ENCODE measurements around the gene GAMT.

Gene GAMT

DNA sequence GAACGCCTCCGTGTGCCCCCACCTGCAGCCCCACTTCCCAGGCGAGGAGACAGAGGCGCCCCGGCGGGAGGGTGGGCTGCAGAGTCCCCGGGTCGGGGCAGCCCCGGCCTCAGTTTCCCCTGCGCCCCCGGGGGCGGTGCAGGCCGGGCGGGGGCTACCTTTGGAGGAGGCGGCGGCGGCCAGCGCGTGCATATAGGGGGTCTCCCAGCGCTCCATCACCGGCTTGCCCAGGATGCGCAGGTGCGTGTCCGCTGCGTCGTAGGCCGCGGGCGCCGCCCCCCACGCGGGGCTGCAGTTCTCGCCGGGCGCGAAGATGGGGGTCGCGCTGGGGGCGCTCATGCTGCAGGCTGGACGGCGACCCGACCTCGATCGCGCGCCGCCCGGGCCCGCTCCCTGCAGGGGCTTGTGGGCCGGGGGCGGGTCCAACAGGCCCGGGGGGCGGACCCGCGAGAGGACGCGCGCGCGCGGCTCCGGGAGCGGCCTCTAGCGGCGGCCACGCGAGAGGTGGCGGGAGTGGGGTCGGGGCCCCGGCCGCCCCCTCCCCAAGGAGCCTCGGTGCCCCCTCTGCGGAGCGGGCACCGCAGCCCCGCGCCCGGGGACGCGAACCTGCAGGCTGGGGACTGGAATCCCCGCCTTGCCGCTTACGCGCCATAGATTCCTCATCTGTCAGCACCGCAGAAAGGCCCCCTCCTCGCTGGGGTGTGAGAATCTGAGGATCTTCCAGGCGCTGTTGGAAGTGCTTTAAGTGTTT is at the start of gene GAMT:
GAMT (minus strand) TSS at position 405 of the 751 bp plus-strand sequence; CDS start at position 339, 66 bp downstream.
- DNase-seq (ENCODE audit: low read depth, low spot score), result no peak
- Histone ChIP-seq H3K36me3 (ENCODE audit: control insufficient read depth, insufficient read depth, low read length) (no peaks in the 10 kb centered on the region), H3K9me3 (ENCODE audit: control insufficient read depth, insufficient read depth, low read length) (no peaks in the 10 kb centered on the region), H3K27me3 (ENCODE audit: control insufficient read depth, insufficient read depth, low read length) (no peaks in the 10 kb centered on the region), H3K27ac (ENCODE audit: low read length) (no peak within 1 kb of the TSS), H3K4me3 (ENCODE audit: low read length) (peak within 1 kb of the TSS; percentile 84), H3K4me1 (ENCODE audit: control insufficient read depth, insufficient read depth, low read length) (peaks cover 1% of the 10 kb centered on the region)
- WGBS (ENCODE audit: insufficient coverage, insufficient read length), result no CpG with 5 or more reads among the region's 87 CpGs

DNA sequence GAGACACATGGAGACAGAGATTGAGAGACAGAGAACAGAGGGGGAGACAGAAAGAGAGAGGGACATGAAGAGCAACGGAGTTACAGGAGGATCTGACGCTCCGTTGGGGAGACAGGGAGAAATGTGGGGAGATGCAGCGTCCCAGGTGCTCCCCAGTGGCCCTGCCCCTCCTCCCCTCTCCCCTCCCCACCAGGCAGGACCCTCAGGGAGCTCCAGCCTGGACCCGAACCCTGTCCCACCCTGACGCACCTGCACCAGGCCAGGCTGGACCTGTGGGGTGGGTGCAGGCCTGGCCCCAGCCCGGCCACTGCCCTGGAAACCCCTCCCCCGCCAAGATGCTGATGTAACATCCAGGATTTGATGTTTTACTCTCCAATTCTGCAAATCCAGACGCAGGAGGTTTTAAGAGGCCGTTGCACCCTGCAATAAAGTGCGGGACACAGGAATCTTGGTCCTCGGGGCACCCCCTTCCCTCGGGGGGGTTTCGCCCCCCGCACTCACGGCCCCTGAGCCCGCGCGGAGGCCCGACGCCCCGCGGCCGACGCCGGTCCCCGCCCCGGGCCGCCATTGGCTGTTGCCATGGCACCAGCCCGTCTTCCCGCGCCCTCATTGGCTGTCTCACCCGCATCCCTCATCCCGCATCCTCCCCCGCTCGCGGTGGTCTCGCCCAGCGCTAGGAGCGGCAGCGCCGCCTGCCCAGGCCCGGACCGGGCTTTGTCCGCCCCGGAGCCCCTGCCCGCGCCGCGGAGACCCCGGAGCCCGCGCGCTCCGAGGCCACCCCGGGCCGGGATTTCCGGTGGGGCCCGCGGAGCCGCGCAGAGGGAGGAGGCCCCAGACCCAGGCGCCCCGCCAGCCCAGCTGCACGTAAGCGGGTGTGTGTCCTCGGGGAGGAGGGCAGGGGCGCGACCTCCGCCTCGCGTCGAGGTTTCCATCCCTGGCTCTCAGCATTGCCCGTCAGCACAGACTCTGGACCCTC is 48.4 kb upstream of the GAMT start, which contains the start of gene APC2:
APC2 (plus strand) TSS at position 655 of the 976 bp plus-strand sequence. CDS start 2,881 bp downstream, outside the sequence.
- peaks cover 14% of the 10 kb centered on the region for H3K4me1 ChIP-seq (ENCODE audit: control insufficient read depth, insufficient read depth, low read length)
- H3K36me3 ChIP-seq (ENCODE audit: control insufficient read depth, insufficient read depth, low read length), result no peaks in the 10 kb centered on the region
- DNase-seq (ENCODE audit: low read depth, low spot score), result no peak
- no peak within 1 kb of the TSS for H3K27ac ChIP-seq (ENCODE audit: low read length)
- peaks cover 24% of the 10 kb centered on the region; the same call in 1 of the 2 replicates for H3K27me3 ChIP-seq (ENCODE audit: control insufficient read depth, insufficient read depth, low read length)
- WGBS (ENCODE audit: insufficient coverage, insufficient read length), result no CpG with 5 or more reads among the region's 74 CpGs
- H3K9me3 ChIP-seq (ENCODE audit: control insufficient read depth, insufficient read depth, low read length), result no peaks in the 10 kb centered on the region
- peak within 1 kb of the TSS; percentile 7; the same call in 1 of the 2 replicates for H3K4me3 ChIP-seq (ENCODE audit: low read length)

DNA sequence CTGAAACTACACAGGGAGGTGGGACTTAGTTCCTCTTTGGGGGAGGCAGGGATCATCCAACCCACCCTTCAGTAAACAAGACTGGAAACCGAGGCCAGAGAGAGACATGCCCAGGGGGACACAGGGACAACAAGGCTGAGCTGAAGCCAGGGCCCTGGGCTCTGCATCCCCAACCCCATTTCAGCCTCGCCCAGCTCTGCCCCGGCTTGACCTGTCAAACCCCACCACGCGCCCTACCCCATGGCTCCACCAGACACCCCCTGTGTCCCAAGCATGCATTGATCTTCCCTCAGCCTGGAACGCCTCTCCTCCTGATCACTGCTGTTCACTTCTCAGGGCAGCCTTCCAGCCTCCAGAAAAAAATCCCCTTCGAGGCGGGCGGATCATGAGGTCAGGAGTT is 46.6 kb upstream of the GAMT start:
- no peaks in the 10 kb centered on the region for H3K9me3 ChIP-seq (ENCODE audit: control insufficient read depth, insufficient read depth, low read length)
- WGBS (ENCODE audit: insufficient coverage, insufficient read length), result no CpG with 5 or more reads among the region's 9 CpGs

DNA sequence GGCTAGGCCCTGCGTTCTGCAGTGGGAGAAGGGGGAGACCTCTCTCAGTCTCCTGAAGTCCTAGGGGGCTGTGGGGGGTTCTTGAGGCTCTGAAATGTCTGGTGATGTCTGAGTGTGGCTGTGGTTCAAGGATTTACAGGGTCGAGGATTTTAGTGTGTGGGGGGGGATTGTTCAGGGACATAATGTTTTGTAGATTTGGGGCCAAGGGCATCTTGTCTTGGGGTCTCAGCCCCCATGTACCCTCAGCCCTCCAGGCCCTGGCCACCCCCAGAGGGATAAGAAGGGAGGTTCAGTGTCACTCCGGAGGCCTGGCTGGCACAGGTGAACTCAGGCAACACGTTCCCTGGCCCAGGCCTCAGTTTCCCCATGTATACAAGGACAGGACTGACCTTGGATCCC is 46.2 kb upstream of the GAMT start:
- H3K4me3 ChIP-seq (ENCODE audit: low read length), result no peak overlapping the region
- peaks cover 12% of the 10 kb centered on the region for H3K4me1 ChIP-seq (ENCODE audit: control insufficient read depth, insufficient read depth, low read length)
- no peak overlapping the region for H3K27ac ChIP-seq (ENCODE audit: low read length)
- no peaks in the 10 kb centered on the region for H3K36me3 ChIP-seq (ENCODE audit: control insufficient read depth, insufficient read depth, low read length)
- H3K27me3 ChIP-seq (ENCODE audit: control insufficient read depth, insufficient read depth, low read length), result peaks cover 24% of the 10 kb centered on the region; the same call in 1 of the 2 replicates
- no peaks in the 10 kb centered on the region for H3K9me3 ChIP-seq (ENCODE audit: control insufficient read depth, insufficient read depth, low read length)
- WGBS (ENCODE audit: insufficient coverage, insufficient read length), result 100% methylated on average over 1 of the region's 4 CpGs
- no peak for DNase-seq (ENCODE audit: low read depth, low spot score)

More for the DNA sequence above, 46.6 kb upstream of the GAMT start:
- Histone ChIP-seq H3K36me3 (ENCODE audit: control insufficient read depth, insufficient read depth, low read length) (no peaks in the 10 kb centered on the region), H3K4me3 (ENCODE audit: low read length) (no peak overlapping the region), H3K27ac (ENCODE audit: low read length) (no peak overlapping the region), H3K27me3 (ENCODE audit: control insufficient read depth, insufficient read depth, low read length) (peaks cover 24% of the 10 kb centered on the region; the same call in 1 of the 2 replicates), H3K4me1 (ENCODE audit: control insufficient read depth, insufficient read depth, low read length) (peaks cover 12% of the 10 kb centered on the region)
- no peak for DNase-seq (ENCODE audit: low read depth, low spot score)

DNA sequence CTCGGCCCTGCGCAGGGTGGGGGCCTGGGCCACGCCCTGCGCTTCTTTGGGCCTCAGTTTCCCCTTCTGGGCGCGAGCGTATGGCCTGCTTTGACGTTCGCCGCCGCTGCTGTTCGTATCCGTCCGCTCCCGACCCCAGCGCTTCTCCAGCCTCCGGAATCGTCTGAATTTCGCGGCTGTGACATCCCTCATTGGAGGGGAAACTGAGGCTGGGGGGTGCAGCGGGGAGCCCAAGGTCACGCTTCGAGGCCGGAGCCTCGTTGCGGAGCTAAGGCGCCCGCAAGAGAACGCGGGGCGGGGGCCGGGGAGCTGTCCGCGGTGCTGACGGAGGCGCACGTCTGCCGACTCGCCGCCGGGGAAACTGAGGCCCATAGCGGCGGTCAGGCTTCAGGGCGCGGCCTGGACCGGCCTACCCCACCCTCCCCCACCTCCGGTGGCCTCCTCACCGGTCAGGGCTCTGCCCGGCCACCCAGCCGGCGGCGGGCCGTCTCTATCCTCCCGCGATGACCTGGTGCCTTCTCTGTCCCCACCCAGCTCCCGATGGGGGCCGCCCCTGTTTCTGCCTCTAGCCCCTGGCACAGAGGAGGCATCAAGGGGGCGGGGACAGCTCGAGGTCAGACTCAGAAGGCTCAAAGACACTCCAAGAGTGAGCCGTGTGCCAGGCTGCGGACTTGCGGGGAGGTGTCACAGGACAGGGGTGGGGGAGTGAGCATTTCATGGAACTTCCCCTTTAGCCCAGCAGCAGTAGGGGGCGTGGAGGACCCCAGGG is 45.6 kb upstream of the GAMT start:
- H3K27ac ChIP-seq (ENCODE audit: low read length), result no peak overlapping the region
- peaks cover 4% of the 10 kb centered on the region for H3K36me3 ChIP-seq (ENCODE audit: control insufficient read depth, insufficient read depth, low read length)
- peaks cover 8% of the 10 kb centered on the region; the same call in 1 of the 2 replicates for H3K4me1 ChIP-seq (ENCODE audit: control insufficient read depth, insufficient read depth, low read length)
- WGBS (ENCODE audit: insufficient coverage, insufficient read length), result no CpG with 5 or more reads among the region's 63 CpGs
- H3K27me3 ChIP-seq (ENCODE audit: control insufficient read depth, insufficient read depth, low read length), result peaks cover 24% of the 10 kb centered on the region; the same call in 1 of the 2 replicates
- H3K4me3 ChIP-seq (ENCODE audit: low read length), result peak overlapping the region; percentile 50; the same call in 1 of the 2 replicates
- DNase-seq (ENCODE audit: low read depth, low spot score), result no peak
- H3K9me3 ChIP-seq (ENCODE audit: control insufficient read depth, insufficient read depth, low read length), result no peaks in the 10 kb centered on the region

DNA sequence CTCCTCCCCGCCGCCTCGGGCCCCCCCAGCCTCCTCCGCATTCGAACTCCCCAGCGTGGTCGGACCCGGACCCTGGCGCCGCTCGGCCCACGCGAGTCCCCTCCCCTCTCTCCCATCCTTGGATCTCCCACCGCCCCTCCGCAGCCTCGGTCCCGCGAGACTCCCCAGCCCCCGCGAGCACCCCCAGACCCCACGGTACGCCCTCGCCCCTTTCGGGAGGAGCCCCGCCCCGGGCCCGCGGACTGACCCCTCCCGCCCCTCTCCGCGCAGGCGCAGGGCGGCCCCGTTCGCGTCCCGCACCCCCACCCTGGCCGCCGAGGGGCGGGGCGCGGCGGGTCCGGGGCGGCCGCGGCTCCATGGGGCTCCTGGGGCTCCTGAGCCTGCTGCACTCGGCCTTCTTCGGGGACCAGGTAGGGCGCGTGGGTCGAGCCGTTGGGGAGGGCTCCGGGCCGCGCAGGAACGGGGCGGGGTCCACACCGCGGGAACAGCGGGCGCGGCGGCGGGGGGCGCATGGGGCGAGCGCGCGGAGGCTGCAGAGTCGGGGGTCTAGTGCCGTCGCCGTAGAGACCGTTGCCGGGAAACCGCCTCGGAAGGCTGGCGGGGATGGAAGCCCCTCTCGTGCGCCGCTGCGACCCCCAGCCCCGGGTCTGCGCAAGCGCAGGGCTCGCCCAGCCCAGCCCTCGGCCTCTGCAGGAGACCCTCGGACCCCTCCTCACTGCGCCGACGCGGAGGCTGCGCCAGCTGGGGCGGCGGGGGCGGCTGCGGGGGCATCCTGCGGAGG is 44.8 kb upstream of the GAMT start:
- WGBS (ENCODE audit: insufficient coverage, insufficient read length), result no CpG with 5 or more reads among the region's 99 CpGs
- Histone ChIP-seq H3K27ac (ENCODE audit: low read length) (no peak overlapping the region), H3K4me3 (ENCODE audit: low read length) (peak overlapping the region; percentile 50; the same call in 1 of the 2 replicates), H3K27me3 (ENCODE audit: control insufficient read depth, insufficient read depth, low read length) (peaks cover 23% of the 10 kb centered on the region; the same call in 1 of the 2 replicates), H3K36me3 (ENCODE audit: control insufficient read depth, insufficient read depth, low read length) (peaks cover 11% of the 10 kb centered on the region), H3K4me1 (ENCODE audit: control insufficient read depth, insufficient read depth, low read length) (peaks cover 6% of the 10 kb centered on the region; the same call in 1 of the 2 replicates), H3K9me3 (ENCODE audit: control insufficient read depth, insufficient read depth, low read length) (no peaks in the 10 kb centered on the region)
- no peak for DNase-seq (ENCODE audit: low read depth, low spot score)

DNA sequence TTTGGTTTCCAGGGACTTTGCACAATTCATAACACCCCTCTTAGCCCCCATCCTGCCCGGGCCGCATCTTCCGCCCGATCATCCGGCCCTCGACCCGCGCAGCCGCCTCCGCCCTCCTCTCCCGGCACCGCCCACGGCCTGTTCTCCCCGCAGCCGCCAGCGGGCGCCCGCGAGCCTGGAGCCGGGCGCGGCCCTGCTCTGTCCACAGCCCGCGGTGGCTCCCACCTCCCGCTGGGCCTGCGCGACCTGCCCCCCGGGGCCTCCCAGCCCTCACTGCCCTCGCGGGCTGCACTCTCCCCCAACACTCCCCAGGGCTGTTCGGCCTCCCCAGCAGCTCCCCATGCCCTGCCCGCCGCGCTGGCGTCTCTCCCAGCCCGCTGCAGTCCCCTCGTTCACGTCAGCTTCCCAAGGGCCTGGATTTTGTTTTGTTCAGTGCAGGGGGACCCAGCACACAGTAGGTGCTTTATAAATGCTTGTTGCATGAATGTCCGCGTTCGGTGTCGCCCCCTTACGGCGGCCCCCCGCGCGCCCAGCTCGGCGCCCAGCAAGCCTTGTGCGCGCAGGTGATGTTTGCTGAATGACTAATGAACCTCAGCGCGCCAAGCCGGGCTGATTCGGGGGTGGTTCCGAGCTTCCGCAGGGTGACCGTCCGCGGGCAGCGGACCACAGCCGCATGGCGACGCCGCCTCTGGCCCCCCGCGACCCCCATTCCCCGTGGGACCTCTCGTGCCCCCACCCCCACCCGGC is 44.0 kb upstream of the GAMT start:
- H3K36me3 ChIP-seq (ENCODE audit: control insufficient read depth, insufficient read depth, low read length), result peaks cover 19% of the 10 kb centered on the region
- H3K4me3 ChIP-seq (ENCODE audit: low read length), result peak overlapping the region; percentile 46; the same call in 1 of the 2 replicates
- H3K9me3 ChIP-seq (ENCODE audit: control insufficient read depth, insufficient read depth, low read length), result no peaks in the 10 kb centered on the region
- WGBS (ENCODE audit: insufficient coverage, insufficient read length), result no CpG with 5 or more reads among the region's 70 CpGs
- no peak overlapping the region for H3K27ac ChIP-seq (ENCODE audit: low read length)
- DNase-seq (ENCODE audit: low read depth, low spot score), result no peak
- peaks cover 16% of the 10 kb centered on the region; the same call in 1 of the 2 replicates for H3K27me3 ChIP-seq (ENCODE audit: control insufficient read depth, insufficient read depth, low read length)
- H3K4me1 ChIP-seq (ENCODE audit: control insufficient read depth, insufficient read depth, low read length), result peaks cover 6% of the 10 kb centered on the region; the same call in 1 of the 2 replicates

DNA sequence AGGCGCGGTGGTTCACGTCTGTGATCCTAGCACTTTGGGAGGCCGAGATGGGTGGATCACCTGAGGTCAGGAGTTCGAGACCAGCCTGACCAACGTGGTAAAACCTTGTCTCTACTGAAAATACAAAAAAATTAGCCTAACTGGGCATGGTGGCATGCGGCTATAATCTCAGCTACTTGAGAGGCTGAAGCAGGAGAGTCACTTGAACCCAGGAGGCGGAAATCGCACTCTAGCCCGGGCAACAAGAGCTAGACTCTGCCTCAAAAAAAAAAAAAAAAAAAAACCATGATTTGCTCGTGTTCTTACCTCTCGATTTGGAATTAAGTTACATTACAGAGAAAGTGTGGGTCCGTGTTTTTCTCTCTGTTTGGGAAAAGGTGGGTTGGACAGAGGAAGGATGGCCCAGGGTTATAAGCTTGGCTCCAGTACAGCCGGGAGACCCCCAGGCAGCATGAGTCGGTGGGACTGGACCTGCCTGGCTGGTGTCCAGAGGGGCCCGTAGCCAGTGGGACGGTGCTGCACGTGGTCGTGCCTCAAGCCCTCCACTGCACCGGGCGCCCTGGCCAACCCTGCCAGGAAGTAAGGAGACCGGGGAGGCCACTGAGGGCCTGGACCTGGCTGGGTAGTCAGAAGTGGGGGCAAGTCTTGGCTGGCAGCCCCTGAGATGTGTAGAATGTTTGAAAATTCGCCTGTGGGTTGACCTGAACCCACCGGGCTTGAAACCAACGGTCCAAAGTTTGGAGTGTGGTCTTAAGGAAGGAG is 40.5 kb upstream of the GAMT start:
- DNase-seq (ENCODE audit: low read depth, low spot score), result no peak
- Histone ChIP-seq H3K27me3 (ENCODE audit: control insufficient read depth, insufficient read depth, low read length) (peaks cover 2% of the 10 kb centered on the region; the same call in 1 of the 2 replicates), H3K9me3 (ENCODE audit: control insufficient read depth, insufficient read depth, low read length) (no peaks in the 10 kb centered on the region), H3K4me1 (ENCODE audit: control insufficient read depth, insufficient read depth, low read length) (peaks cover 5% of the 10 kb centered on the region), H3K27ac (ENCODE audit: low read length) (no peak overlapping the region), H3K36me3 (ENCODE audit: control insufficient read depth, insufficient read depth, low read length) (peaks cover 29% of the 10 kb centered on the region), H3K4me3 (ENCODE audit: low read length) (no peak overlapping the region)
- WGBS (ENCODE audit: insufficient coverage, insufficient read length), result no CpG with 5 or more reads among the region's 25 CpGs
